Measurements from ENCODE around the gene ELOVL7. TPM values are rescaled to one million over a fixed set of nuclear protein-coding genes. Genes with fewer than 3 reads are reported as not detected.
"Not testable (repeated sequence)": the region's sequence is repeated elsewhere in the genome, so short reads cannot be mapped to it uniquely, and the experiment has no call there.

The ELOVL7 gene
- total RNA-seq, 3 donors from 2014 or later (not counting 1 experiment from before 2014, with no cell fraction given): 0.48 to 4.2 (median 2.6) TPM

GRCh38 chr5:60883229-60883628, 39.2 kb upstream of the ELOVL7 start:
- intact Hi-C loops (cut with micrococcal nuclease): no loop called here
- no peaks in the 10 kb centered on the region for H3K27me3 ChIP-seq (ENCODE audit: control insufficient read depth, insufficient read depth, low read length)
- H3K36me3 ChIP-seq (ENCODE audit: control insufficient read depth, insufficient read depth, low read length): no peaks in the 10 kb centered on the region
- Mint-ChIP-seq H3K4me3 (no peak overlapping the region), H3K36me3 (no peaks in the 10 kb centered on the region), H3K27me3 (ENCODE audit: low read depth in 2 of 2) (no peaks in the 10 kb centered on the region), H3K4me1 (no peaks in the 10 kb centered on the region), H3K9me3 (peaks cover 8% of the 10 kb centered on the region in 2 donors), H3K27ac (no peak overlapping the region)
- no peak for TF ChIP-seq CTCF (IDR thresholded peaks at IDR 0.05)
- H3K9me3 ChIP-seq (ENCODE audit: control insufficient read depth, insufficient read depth, low read length): peaks cover 3% of the 10 kb centered on the region
- no peak overlapping the region for H3K27ac ChIP-seq (ENCODE audit: low read length)
- H3K4me1 ChIP-seq (ENCODE audit: control insufficient read depth, insufficient read depth, low read length): no peaks in the 10 kb centered on the region
- no peak overlapping the region for H3K4me3 ChIP-seq (ENCODE audit: low read length)
- DNase-seq: no peak
- no peak for ATAC-seq

- Histone ChIP-seq H3K9me3 (ENCODE audit: control insufficient read depth, insufficient read depth, low read length) (no peaks in the 10 kb centered on the region), H3K4me3 (ENCODE audit: low read length) (no peak overlapping the region), H3K27me3 (ENCODE audit: control insufficient read depth, insufficient read depth, low read length) (no peaks in the 10 kb centered on the region), H3K36me3 (ENCODE audit: control insufficient read depth, insufficient read depth, low read length) (no peaks in the 10 kb centered on the region), H3K27ac (ENCODE audit: low read length) (no peak overlapping the region), H3K4me1 (ENCODE audit: control insufficient read depth, insufficient read depth, low read length) (no peaks in the 10 kb centered on the region)
- no peaks in the 10 kb centered on the region for H3K27me3 Mint-ChIP-seq (ENCODE audit: low read depth in 2 of 2)
- H3K36me3 Mint-ChIP-seq: peaks cover 20% of the 10 kb centered on the region
- H3K4me3 Mint-ChIP-seq: no peak overlapping the region
- no peak for ATAC-seq
- no peak for DNase-seq
- TF ChIP-seq CTCF (IDR thresholded peaks at IDR 0.05): no peak
- H3K4me1 Mint-ChIP-seq: no peaks in the 10 kb centered on the region
- H3K9me3 Mint-ChIP-seq: peaks cover 6 to 7% of the 10 kb centered on the region in 2 donors
- H3K27ac Mint-ChIP-seq: no peak overlapping the region
- intact Hi-C loops (cut with micrococcal nuclease): no loop called here
Measured at GRCh38 chr5:60872892-60873291, 28.8 kb upstream of the ELOVL7 start.

GRCh38 chr5:60870857-60871256, 26.8 kb upstream of the ELOVL7 start:
- intact Hi-C loops (cut with micrococcal nuclease): no loop called here
- peaks cover 20% of the 10 kb centered on the region for H3K36me3 Mint-ChIP-seq
- no peaks in the 10 kb centered on the region for H3K27me3 Mint-ChIP-seq (ENCODE audit: low read depth in 2 of 2)
- Histone ChIP-seq H3K36me3 (ENCODE audit: control insufficient read depth, insufficient read depth, low read length) (no peaks in the 10 kb centered on the region), H3K27me3 (ENCODE audit: control insufficient read depth, insufficient read depth, low read length) (no peaks in the 10 kb centered on the region), H3K9me3 (ENCODE audit: control insufficient read depth, insufficient read depth, low read length) (no peaks in the 10 kb centered on the region), H3K4me3 (ENCODE audit: low read length) (no peak overlapping the region), H3K27ac (ENCODE audit: low read length) (no peak overlapping the region), H3K4me1 (ENCODE audit: control insufficient read depth, insufficient read depth, low read length) (no peaks in the 10 kb centered on the region)
- DNase-seq (no peak), ATAC-seq (no peak)
- 97% methylated on average over 2 of the region's 3 CpGs for WGBS (ENCODE audit: insufficient coverage)
- H3K4me1 Mint-ChIP-seq: no peaks in the 10 kb centered on the region
- no peak for TF ChIP-seq CTCF (IDR thresholded peaks at IDR 0.05)
- H3K9me3 Mint-ChIP-seq: peaks cover 6 to 7% of the 10 kb centered on the region in 2 donors
- H3K4me3 Mint-ChIP-seq: no peak overlapping the region
- H3K27ac Mint-ChIP-seq: no peak overlapping the region

- H3K36me3 Mint-ChIP-seq; H3K4me1 Mint-ChIP-seq; H3K27me3 ChIP-seq (ENCODE audit: control insufficient read depth, insufficient read depth, low read length); H3K36me3 ChIP-seq (ENCODE audit: control insufficient read depth, insufficient read depth, low read length); H3K4me3 ChIP-seq (ENCODE audit: low read length); H3K27ac Mint-ChIP-seq; ATAC-seq; H3K9me3 ChIP-seq (ENCODE audit: control insufficient read depth, insufficient read depth, low read length); intact Hi-C loops (cut with micrococcal nuclease); DNase-seq; H3K4me1 ChIP-seq (ENCODE audit: control insufficient read depth, insufficient read depth, low read length); H3K27me3 Mint-ChIP-seq (ENCODE audit: low read depth in 2 of 2); H3K9me3 Mint-ChIP-seq; H3K4me3 Mint-ChIP-seq; H3K27ac ChIP-seq (ENCODE audit: low read length): not testable (repeated sequence)
- 97% methylated on average over 16 of the region's 16 CpGs for WGBS (ENCODE audit: insufficient coverage)
Measured at GRCh38 chr5:60860572-60860971, 16.5 kb upstream of the ELOVL7 start.

Measured in natural killer cell (primary cell).